Endothelial cell of umbilical vein (primary cell): ENCODE measurements around the gene FTSJ3. TPM values are rescaled to one million over a fixed set of nuclear protein-coding genes. Genes with fewer than 3 reads are reported as not detected.

ENCODE experiments used
- BruUV-seq: library from RNA; stranded (reverse); fragments of 400-500 nt; replicated peaks from 2 replicates; lab custom pipeline; 2021; lab: Mats Ljungman, UMichigan
- CTCF ChIA-PET: fragments of 300-600, 350-600 bp; sonication (Branson Sonifier 250); formaldehyde crosslinking; loops from one replicate; lab custom pipeline; 2021; ENCODE audit warnings: antibody characterized with exemption, inconsistent platforms; lab: Charles Lee
- POLR2A ChIA-PET: fragments of 300-600, 350-600 bp; sonication (Branson Sonifier 250); formaldehyde crosslinking; loops from one replicate; lab custom pipeline; 2021; ENCODE audit warnings: antibody characterized with exemption, inconsistent platforms; lab: Charles Lee
- DNase-seq: peaks from one replicate; pipeline ENCODE4 v3.0.0-alpha.2; 2011; ENCODE audit warnings: low read depth, low spot score
- FAIRE-seq: peaks from 2 replicates; lab custom pipeline; 2011; peaks lifted over from hg19 to GRCh38; lab: Jason Lieb, UNC
- H2AFZ ChIP-seq: 2 replicates; pipeline ENCODE4 v1.6.0; 2012; ENCODE audit warnings: low read depth, low read length, control low read depth, inconsistent platforms
- H3K27ac ChIP-seq: 2 replicates; pipeline ENCODE4 v1.5.1; 2011; ENCODE audit warnings: low read depth, mild to moderate bottlenecking, control low read depth, low read length, moderate library complexity; ENCODE audit not compliant: insufficient read depth
- H3K27me3 ChIP-seq, 2 experiments: 2 replicates each; pipeline versions ENCODE4 v1.6.0 to v1.6.1; 2011; ENCODE audit warnings: low read length in 2 of 2, mixed read lengths in 1 of 2; ENCODE audit not compliant: control insufficient read depth in 2 of 2, insufficient read depth in 2 of 2
- H3K36me3 ChIP-seq, 2 experiments: 2 replicates in 1 of 2; 3 replicates in 1 of 2; pipeline ENCODE4 v1.5.1; 2011; ENCODE audit warnings: low read length in 2 of 2, mild to moderate bottlenecking in 1 of 2, moderate library complexity in 1 of 2; ENCODE audit not compliant: control insufficient read depth in 2 of 2, insufficient read depth in 2 of 2; ENCODE audit errors: extremely low read depth in 1 of 2
- H3K4me1 ChIP-seq: 3 replicates; pipeline ENCODE4 v1.5.1; 2011; ENCODE audit warnings: mild to moderate bottlenecking, low read length; ENCODE audit not compliant: control insufficient read depth, insufficient read depth; ENCODE audit errors: extremely low read depth
- H3K4me2 ChIP-seq: 2 replicates; pipeline ENCODE4 v1.6.1; 2011; ENCODE audit warnings: low read length, control low read depth, mixed read lengths; ENCODE audit not compliant: insufficient read depth
- H3K4me3 ChIP-seq, 3 experiments: fragments of 200-600 bp in 1 of 3; sonication (generic), shearing (Covaris generic) in 1 of 3; replicated peaks in 1 of 3; 2 replicates each; pipeline ENCODE4 v1.5.1; 2011 to 2016; ENCODE audit warnings: control low read depth in 3 of 3, low read length in 3 of 3, mild to moderate bottlenecking in 2 of 3, inconsistent platforms in 1 of 3, low read depth in 1 of 3, moderate library complexity in 1 of 3; ENCODE audit not compliant: insufficient read depth in 1 of 3
- H3K79me2 ChIP-seq: 2 replicates; pipeline ENCODE4 v1.6.0; 2012; ENCODE audit warnings: low read length, inconsistent platforms; ENCODE audit not compliant: control insufficient read depth, insufficient read depth
- H3K9ac ChIP-seq: replicated peaks from 2 replicates; pipeline ENCODE3; 2011; ENCODE audit warnings: low read length, control low read depth; ENCODE audit not compliant: insufficient read depth; ENCODE audit errors: extremely low read depth
- H3K9me1 ChIP-seq: replicated peaks from 3 replicates; pipeline ENCODE4 v1.6.0; 2011; ENCODE audit warnings: mild to moderate bottlenecking, low read length; ENCODE audit not compliant: control insufficient read depth, insufficient read depth; ENCODE audit errors: extremely low read depth
- H3K9me3 ChIP-seq: replicated peaks from 2 replicates; pipeline ENCODE4 v1.5.1; 2012; ENCODE audit warnings: low read length, inconsistent platforms; ENCODE audit not compliant: control insufficient read depth, insufficient read depth
- H4K20me1 ChIP-seq: replicated peaks from 2 replicates; pipeline ENCODE3; 2011; ENCODE audit warnings: mild to moderate bottlenecking, low read length; ENCODE audit not compliant: control insufficient read depth, insufficient read depth; ENCODE audit errors: extremely low read depth
- CTCF ChIP-seq, 2 donors: IDR thresholded peaks; 1 replicate in 1 of 2; 2 replicates in 1 of 2; pipeline ENCODE4 v1.5.1; 2011; ENCODE audit warnings: low read length in 2 of 2, mild to moderate bottlenecking in 2 of 2, moderate library complexity in 2 of 2, control low read depth in 1 of 2, inconsistent platforms in 1 of 2, low read depth in 1 of 2; ENCODE audit not compliant: insufficient read depth in 1 of 2; ENCODE audit errors: extremely low read depth in 1 of 2
- EZH2 ChIP-seq: IDR thresholded peaks from 2 replicates; pipeline ENCODE4 v1.6.1; 2012; ENCODE audit warnings: borderline replicate concordance, low read depth, mild to moderate bottlenecking, moderate library complexity, low read length, inconsistent platforms; ENCODE audit not compliant: severe bottlenecking
- FOS ChIP-seq: IDR thresholded peaks from 2 replicates; pipeline ENCODE4 v1.6.1; 2011; ENCODE audit warnings: mild to moderate bottlenecking, low read length, moderate library complexity, borderline replicate concordance; ENCODE audit not compliant: insufficient read depth
- GATA2 ChIP-seq: IDR thresholded peaks from 2 replicates; pipeline ENCODE4 v1.7.0; 2011; ENCODE audit warnings: low read depth, mild to moderate bottlenecking, moderate library complexity, mixed read lengths, low read length; ENCODE audit not compliant: insufficient read length, insufficient read depth
- JUN ChIP-seq: IDR thresholded peaks from 2 replicates; pipeline ENCODE4 v1.6.1; 2011; ENCODE audit warnings: borderline replicate concordance, low read depth; ENCODE audit not compliant: insufficient read length, insufficient read depth
- MAX ChIP-seq: IDR thresholded peaks from 2 replicates; pipeline ENCODE4 v1.6.1; 2011; ENCODE audit not compliant: insufficient read depth, insufficient read length
- MYC ChIP-seq: IDR thresholded peaks from one replicate; pipeline ENCODE4 v1.6.1; 2011; ENCODE audit warnings: mild to moderate bottlenecking, low read depth, low read length
- POLR2A ChIP-seq: IDR thresholded peaks from 2 replicates; pipeline ENCODE4 v1.6.1; 2012; ENCODE audit warnings: low read depth, mild to moderate bottlenecking, control low read depth, low read length
- POLR2AphosphoS5 ChIP-seq: IDR thresholded peaks from 2 replicates; pipeline ENCODE4 v1.6.1; 2012; ENCODE audit warnings: low read depth, mild to moderate bottlenecking, control low read depth, low read length, moderate library complexity; ENCODE audit not compliant: insufficient read depth
- dilution Hi-C: fragments of 300-500 bp; cut with MboI; formaldehyde crosslinking; loops from one replicate; pipeline ENCODE4 v1.15.0; 2019; ENCODE audit warnings: low sequenced_read_pairs; ENCODE audit not compliant: extremely low pct_ligation_motif_present
- intact Hi-C: fragments of 100-400 bp; cut with micrococcal nuclease; formaldehyde crosslinking; loops from one replicate; pipeline ENCODE4 v1.10.0; 2022
- polyA plus RNA-seq, 4 experiments: library from polyadenylated mRNA; depleted of rRNA in 3 of 4; stranded (reverse) in 3 of 4; unstranded in 1 of 4; fragments of >200 nt; gene quantifications; 2 replicates each; pipeline versions ENCODE4 v1.2.1 to v1.2.3, GENCODE V29; 2011 to 2012; ENCODE audit warnings: missing spikeins in 1 of 4
- total RNA-seq: library from RNA; stranded (reverse); gene quantifications from 2 replicates; pipeline ENCODE4 v1.2.3, GENCODE V29; 2021

The FTSJ3 gene
- total and polyA plus RNA-seq, 2 donors (not counting 3 experiments of a cell fraction or from before 2014, with no cell fraction given) = 42.1 to 60.2 TPM

- Histone ChIP-seq H2AFZ (peak overlapping the region; percentile 70), H3K79me2 (peaks cover 43% of the 10 kb centered on the region), H3K4me1 (peaks cover 24% of the 10 kb centered on the region), H3K27ac (peak overlapping the region; percentile 38), H4K20me1 (no peaks in the 10 kb centered on the region), H3K9me1 (no peaks in the 10 kb centered on the region), H3K9ac (peak overlapping the region; percentile 75), H3K4me2 (peak overlapping the region; percentile 84), H3K36me3 (no peaks in the 10 kb centered on the region), H3K9me3 (no peaks in the 10 kb centered on the region), H3K4me3 (peak overlapping the region; percentile 56 to 86 (median 77)), H3K27me3 (no peaks in the 10 kb centered on the region)
- no TSS peak for BruUV-seq
- ChIA-PET POLR2A (no interaction called here), CTCF (interaction anchor here (0.6 to 1.2 kb wide), 6 partner anchors 8 to 25 kb away, joined by 3 to 4 read pairs (median 3); partner anchors contain the start of gene PSMC5)
- intact Hi-C loops = loop anchor here (1.0 kb wide), 1 partner anchor 14 kb away; the partner anchor contains the start of genes FTSJ3 and PSMC5
- FAIRE-seq (peak; percentile 79), DNase-seq (peak; percentile 56)
- no peak for TF ChIP-seq GATA2
- no peak for TF ChIP-seq EZH2
- no peak for TF ChIP-seq MYC
- no peak for TF ChIP-seq FOS
- TF ChIP-seq MAX = no peak
- no peak for TF ChIP-seq POLR2AphosphoS5
- TF ChIP-seq CTCF (IDR thresholded peaks at IDR 0.05; ENCODE audit: extremely low read depth in 1 of 2, insufficient read depth in 1 of 2, low read depth in 1 of 2, low read length in 2 of 2) = no peak
- no peak for TF ChIP-seq POLR2A
- TF ChIP-seq JUN = no peak
- dilution Hi-C loops = no loop called here
Measured at GRCh38 chr17:63841350-63842172, 14.1 kb upstream of the FTSJ3 start.
